HG03045 (cell line): ENCODE measurements around the gene ZNF354B.
"Not testable (repeated sequence)": the region's sequence is repeated elsewhere in the genome, so short reads cannot be mapped to it uniquely, and the experiment has no call there.

Experiments used
- ATAC-seq: cut with Tn5 transposase; IDR thresholded peaks from one replicate; pipeline ENCODE4 v1.9.1; 2021; ENCODE audit warnings: mild to moderate bottlenecking, moderate library complexity; ENCODE audit not compliant: unreplicated experiment

ZNF354B gene

GRCh38 chr5:178883115-178883694 lies 23.5 kb downstream of the ZNF354B start:
- ATAC-seq, result not testable (repeated sequence)

- no peak for ATAC-seq
These were observed 24.2 kb downstream of the ZNF354B start for GRCh38 chr5:178883815-178884430.

GRCh38 chr5:178895615-178896571 lies 36.1 kb downstream of the ZNF354B start, which contains the start of gene ZFP2:
Gene ZFP2, plus strand, starts transcription at chr5:178895913. Its CDS starts 35,401 bp downstream, at chr5:178931314.
- no peak for ATAC-seq

GRCh38 chr5:178899289-178899688 lies 39.5 kb downstream of the ZNF354B start:
- no peak for ATAC-seq

- no peak for ATAC-seq
These were observed 43.1 kb downstream of the ZNF354B start for GRCh38 chr5:178902849-178903248.

- no peak for ATAC-seq
These were observed 72.3 kb downstream of the ZNF354B start for GRCh38 chr5:178931846-178932760.
